Activated T-cell treated with anti-CD3 and anti-CD28 coated beads, Interleukin-2, amount 50 U/mL, for 48 hours (primary cell): ENCODE results near the gene MNT.

Experiments used
- DNase-seq, 2 experiments: peaks; one replicate each; pipeline ENCODE4 v3.0.0-alpha.2; 2020

The MNT gene

DNA sequence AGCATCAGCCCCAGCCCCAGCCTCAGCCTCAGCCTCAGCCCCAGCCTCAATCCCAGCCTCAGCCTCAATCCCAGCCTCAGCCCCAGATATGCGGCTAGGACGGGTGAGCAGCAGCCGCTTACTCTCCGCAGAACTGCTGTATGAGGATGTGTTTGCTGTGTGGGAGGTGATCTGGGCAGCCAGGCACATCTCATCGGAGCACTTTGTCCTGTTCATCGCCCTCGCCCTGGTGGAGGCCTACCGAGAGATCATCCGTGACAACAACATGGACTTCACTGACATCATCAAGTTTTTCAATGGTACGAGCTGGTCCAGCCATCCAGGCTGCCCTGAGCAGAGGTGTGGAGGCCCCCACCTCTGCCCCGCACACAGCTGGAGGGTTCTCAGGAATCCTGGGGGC lies 22.0 kb downstream of the MNT start:
- no peak for DNase-seq

DNA sequence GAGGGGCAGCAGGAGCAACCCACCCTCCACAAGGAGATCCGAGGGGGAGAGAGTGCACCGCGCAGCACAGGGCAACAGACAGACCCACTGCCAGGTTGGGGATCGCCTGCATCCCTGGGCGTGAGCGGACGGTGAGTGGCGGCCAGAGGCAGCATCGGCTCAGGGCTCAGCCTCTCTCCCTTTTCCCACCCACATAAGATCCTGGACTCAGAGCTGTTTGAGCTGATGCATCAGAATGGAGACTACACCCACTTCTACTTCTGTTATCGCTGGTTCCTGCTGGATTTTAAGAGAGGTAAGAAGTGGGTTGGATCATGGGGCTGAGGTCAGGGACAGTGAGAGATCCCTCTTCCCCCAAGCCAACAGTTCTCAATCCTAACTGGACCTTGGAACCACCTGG lies 23.2 kb downstream of the MNT start:
- DNase-seq: no peak

GRCh38 chr17:2376107-2376506 lies 24.8 kb downstream of the MNT start:
- DNase-seq: no peak

DNA sequence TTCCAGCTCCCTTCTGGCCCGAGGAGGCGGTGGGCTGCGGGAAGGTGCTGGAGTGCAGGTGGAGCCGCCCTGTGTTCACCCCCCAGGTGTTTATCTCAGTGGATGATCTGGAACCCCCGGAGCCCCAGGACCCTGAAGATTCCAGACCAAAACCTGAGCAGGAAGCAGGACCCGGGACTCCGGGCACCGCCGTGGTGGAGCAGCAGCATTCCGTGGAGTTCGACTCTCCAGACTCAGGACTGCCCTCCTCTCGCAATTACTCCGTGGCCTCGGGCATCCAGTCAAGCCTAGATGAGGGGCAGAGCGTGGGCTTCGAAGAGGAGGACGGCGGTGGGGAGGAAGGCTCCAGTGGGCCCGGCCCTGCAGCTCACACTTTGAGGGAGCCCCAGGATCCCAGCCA lies 25.5 kb downstream of the MNT start:
- DNase-seq: no peak

DNA sequence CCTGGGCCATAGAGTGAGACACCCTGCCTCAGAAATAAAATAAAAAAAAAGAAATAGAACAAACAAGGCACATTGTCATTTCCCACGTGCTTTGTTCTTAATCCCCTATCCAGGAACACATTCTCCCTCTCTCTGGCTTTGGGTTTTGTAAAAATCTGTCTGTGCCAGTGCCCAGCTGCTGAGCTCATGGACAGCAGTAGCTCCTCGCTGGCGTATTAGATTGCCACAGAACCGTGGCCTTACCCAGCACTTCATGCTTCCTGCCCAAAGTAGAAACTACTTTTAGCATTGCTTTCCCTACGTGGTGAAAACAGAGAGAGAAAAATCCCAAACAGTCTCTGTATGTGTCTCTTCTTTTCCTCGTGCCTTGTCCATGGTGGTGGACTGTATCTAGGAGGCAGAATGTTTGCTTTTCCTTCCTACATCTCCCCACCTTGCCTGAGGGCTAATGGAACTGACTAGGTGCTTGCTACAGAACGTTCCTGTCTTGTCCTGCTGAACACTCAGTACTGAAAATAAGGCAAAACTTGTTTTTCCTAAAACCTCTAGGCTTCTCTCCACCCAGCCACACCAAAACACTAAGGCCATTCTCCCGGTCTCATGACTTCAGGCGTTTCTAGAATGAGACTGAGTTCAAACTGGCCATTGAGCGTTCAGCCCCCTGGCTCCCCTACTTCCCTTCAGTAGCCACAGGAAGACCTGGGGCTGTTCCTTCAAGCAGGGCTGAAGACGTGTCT lies 26.1 kb downstream of the MNT start:
- DNase-seq: no peak

DNA sequence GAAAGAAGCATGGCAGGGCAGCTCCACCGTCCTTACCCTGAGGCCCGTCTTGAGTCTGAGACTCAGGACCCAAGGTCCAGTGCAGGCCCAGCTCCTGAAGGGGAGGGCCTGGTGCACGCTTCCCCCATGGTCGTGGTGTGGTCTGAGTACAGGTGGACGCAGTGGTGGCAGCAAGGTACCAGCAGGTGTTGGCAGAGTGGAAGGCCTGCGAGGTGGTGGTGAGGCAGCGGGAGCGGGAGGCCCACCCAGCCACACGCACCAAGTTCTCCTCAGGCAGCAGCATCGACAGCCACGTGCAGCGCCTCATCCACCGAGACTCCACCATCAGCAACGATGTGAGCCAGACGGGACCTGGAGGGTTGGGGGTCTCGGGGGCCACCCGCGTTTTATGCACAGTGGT lies 27.7 kb downstream of the MNT start:
- no peak for DNase-seq

DNA sequence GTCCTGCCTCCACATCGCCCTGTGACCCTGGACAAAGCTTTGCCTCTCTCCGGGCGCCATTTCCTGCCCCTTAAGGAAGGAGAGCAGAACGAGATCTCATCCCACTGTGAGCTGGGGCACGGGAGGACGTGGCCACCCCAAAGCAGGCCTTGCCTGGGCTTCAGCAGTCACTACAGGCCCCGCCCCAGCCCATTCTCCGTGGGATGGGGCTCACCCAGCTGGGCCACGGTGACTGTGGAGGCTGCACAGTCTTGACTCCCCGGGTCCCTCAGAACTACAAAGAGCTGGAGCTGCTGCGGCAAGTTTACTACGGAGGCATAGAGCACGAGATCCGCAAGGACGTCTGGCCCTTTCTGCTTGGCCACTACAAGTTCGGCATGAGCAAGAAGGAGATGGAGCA lies 28.2 kb downstream of the MNT start:
- DNase-seq: no peak

GRCh38 chr17:2372180-2372579 lies 28.7 kb downstream of the MNT start:
- no peak for DNase-seq

GRCh38 chr17:2371183-2372130 lies 29.4 kb downstream of the MNT start:
- no peak for DNase-seq

GRCh38 chr17:2370211-2370589 lies 30.7 kb downstream of the MNT start:
- no peak for DNase-seq

- no peak for DNase-seq
Observed at GRCh38 chr17:2369551-2370210, 31.2 kb downstream of the MNT start.

GRCh38 chr17:2369039-2369438 lies 31.8 kb downstream of the MNT start:
- no peak for DNase-seq

DNA sequence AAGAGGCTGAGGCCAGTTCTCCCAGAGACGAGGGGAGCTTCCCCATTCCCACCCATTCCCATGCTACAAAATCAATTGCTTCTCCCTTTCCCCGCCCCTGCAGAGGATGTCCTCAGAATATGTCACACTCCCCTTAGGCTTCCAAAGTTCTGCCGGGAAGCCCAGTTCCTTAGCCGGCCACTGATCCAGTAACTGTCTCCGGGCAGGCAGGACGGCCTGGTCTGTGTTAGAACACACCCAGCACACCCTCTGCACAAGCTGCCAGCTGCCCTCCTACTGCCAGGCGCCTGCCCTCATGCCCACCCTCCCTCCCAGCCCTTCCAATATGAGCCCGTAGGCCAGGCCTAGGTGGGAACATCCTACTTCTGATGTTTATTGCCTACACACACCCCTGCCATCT lies 32.5 kb downstream of the MNT start:
- no peak for DNase-seq

GRCh38 chr17:2366747-2367494 lies 33.9 kb downstream of the MNT start:
- no peak for DNase-seq

DNA sequence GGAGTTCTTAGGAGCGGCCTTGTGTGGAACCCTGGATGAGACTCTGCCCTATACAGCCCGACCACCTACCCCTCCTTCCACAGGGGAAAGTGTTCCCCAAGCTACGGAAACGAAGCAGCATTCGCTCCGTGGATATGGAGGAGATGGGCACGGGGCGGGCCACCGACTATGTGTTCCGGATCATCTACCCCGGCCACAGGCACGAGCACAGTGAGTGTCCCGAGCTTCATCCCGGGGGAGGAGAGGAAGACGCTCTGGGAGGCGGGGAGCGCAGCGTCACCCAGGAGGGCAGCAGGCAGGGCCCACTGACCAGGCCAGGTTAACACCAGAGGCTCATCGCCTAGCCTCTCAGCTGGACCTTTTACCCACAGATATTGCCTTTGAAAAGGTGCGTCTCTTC lies 35.7 kb downstream of the MNT start:
- DNase-seq: no peak

DNA sequence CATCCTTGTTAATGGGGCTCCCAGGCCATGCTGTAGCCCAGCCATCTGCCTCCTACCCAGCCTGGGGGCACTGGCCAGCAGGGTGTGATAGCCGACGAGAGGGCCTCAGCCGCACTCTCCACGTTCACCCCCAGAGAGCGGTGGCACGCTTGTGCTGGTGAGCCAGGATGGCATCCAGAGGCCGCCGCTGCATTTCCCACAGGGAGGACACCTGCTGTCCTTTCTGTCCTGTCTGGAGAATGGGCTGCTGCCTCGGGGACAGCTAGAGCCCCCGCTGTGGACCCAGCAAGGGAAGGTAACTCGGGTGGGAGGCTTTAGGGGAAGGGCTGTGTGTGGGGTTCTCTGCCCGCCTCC lies 36.1 kb downstream of the MNT start:
- DNase-seq: no peak

DNA sequence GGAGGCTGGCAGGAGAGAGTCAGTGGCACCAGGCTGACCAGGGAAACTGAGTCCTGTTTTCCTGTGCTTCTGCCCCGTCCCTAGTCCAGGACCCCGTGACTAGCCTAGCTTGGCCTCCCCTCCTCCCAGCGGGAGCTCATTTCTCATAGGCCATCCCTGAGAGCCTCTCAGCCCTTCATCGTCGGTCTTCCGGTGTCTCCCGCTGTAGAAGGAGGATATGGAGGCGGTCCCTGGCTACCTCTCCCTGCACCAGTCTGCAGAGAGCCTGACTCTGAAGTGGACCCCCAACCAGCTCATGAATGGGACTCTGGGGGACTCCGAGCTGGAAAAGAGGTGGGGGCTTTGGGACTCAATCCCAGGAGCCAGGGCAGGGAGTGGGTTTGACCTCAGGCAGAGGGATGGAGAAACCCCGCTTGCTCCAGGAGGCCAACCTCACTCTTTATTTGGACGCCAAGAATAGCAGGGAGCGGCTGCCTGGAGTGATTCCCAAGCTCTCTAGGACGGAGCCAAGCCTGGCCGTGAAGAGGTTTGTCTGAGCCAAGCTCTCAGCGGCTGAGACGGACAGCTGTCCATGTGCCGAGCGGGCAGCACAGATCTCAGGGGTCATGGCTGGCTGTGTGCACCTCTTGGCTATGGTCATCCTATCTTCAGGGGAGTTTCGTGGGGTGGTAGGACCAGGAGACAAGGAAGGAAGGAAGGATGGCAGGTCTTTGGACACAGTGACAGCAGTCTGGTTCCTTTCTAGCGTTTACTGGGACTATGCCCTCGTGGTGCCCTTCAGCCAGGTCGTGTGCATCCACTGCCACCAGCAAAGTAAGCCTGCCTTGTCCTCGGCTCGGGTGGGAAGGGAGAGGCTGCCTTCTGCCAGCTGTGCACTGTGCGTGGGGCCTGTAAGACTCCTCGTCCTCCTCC lies 36.8 kb downstream of the MNT start:
- no peak for DNase-seq

- DNase-seq: no peak
Observed at GRCh38 chr17:2363318-2363717, 37.5 kb downstream of the MNT start.

DNA sequence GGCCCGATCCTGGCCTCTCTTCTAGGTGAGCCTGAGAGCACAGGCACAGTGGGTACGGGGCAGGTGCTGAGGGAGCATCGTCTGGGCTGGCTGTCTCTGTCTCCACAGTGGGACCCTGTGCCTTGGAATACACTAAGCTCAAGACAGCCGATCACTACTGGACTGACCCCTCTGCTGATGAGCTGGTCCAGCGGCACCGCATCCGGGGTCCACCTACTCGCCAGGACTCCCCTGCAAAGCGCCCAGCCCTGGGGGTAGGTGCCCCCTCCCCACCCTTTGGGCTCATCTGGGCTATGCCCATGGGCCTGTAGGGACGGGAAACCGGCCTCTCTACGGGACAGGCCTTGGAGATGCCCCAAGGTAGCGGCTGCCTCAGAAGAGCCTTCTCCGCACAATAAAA lies 38.0 kb downstream of the MNT start:
- DNase-seq: no peak

DNA sequence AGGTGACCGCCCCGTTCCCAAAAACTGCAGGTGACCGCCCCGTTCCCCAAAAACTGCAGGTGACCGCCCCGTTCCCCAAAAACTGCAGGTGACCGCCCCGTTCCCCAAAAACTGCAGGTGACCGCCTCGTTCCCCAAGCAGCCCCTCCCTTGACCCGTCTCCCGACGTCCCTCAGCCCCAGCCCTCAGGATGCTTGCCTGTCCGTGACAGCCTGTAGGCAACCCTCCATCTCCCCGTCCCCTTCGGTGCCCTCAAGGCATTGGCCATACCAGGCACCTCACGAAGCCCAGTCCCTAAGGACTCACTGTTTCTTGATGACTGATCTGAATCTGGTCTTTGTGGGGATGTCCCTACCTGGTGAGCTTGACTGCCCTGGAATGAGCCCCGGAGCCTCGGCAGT lies 38.4 kb downstream of the MNT start:
- no peak for DNase-seq

- DNase-seq: no peak
Observed at GRCh38 chr17:2362016-2362415, 38.8 kb downstream of the MNT start.
